Measurements from ENCODE around the gene TUBA3E. TPM values are rescaled to one million over a fixed set of nuclear protein-coding genes. Genes with fewer than 3 reads are reported as not detected.

Gene TUBA3E
- total RNA-seq (not detected in 2 replicates), polyA plus RNA-seq (not detected in 2 replicates), polyA minus RNA-seq (ENCODE audit: low replicate concordance) (not detected in 2 replicates)
- not detected in 2 replicates for polyA plus RNA-seq (2012)

- H3K4me2 ChIP-seq (ENCODE audit: extremely low read depth, insufficient read depth, low read length), result no peak within 1 kb of the TSS
- no peak within 1 kb of the TSS for H3K9ac ChIP-seq (ENCODE audit: insufficient read depth, low read length)
- no peak within 1 kb of the TSS for H3K27ac ChIP-seq (ENCODE audit: insufficient read depth, low read length)
- TF ChIP-seq, protein P1, sequence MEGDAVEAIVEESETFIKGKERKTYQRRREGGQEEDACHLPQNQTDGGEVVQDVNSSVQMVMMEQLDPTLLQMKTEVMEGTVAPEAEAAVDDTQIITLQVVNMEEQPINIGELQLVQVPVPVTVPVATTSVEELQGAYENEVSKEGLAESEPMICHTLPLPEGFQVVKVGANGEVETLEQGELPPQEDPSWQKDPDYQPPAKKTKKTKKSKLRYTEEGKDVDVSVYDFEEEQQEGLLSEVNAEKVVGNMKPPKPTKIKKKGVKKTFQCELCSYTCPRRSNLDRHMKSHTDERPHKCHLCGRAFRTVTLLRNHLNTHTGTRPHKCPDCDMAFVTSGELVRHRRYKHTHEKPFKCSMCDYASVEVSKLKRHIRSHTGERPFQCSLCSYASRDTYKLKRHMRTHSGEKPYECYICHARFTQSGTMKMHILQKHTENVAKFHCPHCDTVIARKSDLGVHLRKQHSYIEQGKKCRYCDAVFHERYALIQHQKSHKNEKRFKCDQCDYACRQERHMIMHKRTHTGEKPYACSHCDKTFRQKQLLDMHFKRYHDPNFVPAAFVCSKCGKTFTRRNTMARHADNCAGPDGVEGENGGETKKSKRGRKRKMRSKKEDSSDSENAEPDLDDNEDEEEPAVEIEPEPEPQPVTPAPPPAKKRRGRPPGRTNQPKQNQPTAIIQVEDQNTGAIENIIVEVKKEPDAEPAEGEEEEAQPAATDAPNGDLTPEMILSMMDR (conservative IDR thresholded peaks at IDR 0.05 in 1 of 2, IDR thresholded peaks at IDR 0.05 in 1 of 2; ENCODE audit: low read depth in 1 of 2, low read length in 2 of 2), result no peak
- no peak for TF ChIP-seq EZH2 (IDR thresholded peaks at IDR 0.05; ENCODE audit: low read length, missing control alignments)
- no peaks in the 10 kb centered on the region for H4K20me1 ChIP-seq (ENCODE audit: control insufficient read depth, extremely low read depth, insufficient read depth, low read length)
- H3K4me1 ChIP-seq (ENCODE audit: control insufficient read depth, extremely low read depth, insufficient read depth, low read length), result no peaks in the 10 kb centered on the region
- no peaks in the 10 kb centered on the region for H3K9me3 ChIP-seq (ENCODE audit: control insufficient read depth, insufficient read depth, low read depth, low read length)
- no peaks in the 10 kb centered on the region for H3K79me2 ChIP-seq (ENCODE audit: control insufficient read depth, insufficient read depth, low read length)
- no peak within 1 kb of the TSS for H2AFZ ChIP-seq (ENCODE audit: low read length)
- H3K36me3 ChIP-seq (ENCODE audit: control insufficient read depth, insufficient read depth, low read length), result no peaks in the 10 kb centered on the region
- no peak for DNase-seq (ENCODE audit: low read depth in 2 of 2)
- no peaks in the 10 kb centered on the region for H3K27me3 ChIP-seq (ENCODE audit: control insufficient read depth, insufficient read depth, low read length)
- H3K4me3 ChIP-seq (replicated peaks in 1 of 4; ENCODE audit: control extremely low read depth in 1 of 4, insufficient read depth in 1 of 4, low read depth in 3 of 4, low read length in 4 of 4), result no peak within 1 kb of the TSS
These were observed at the start of gene TUBA3E for GRCh38 chr2:130198343-130198742. Gene TUBA3E (minus strand): TSS chr2:130198439. CDS start chr2:130198360, 79 bp downstream.

- Histone ChIP-seq H3K9me3 (ENCODE audit: control insufficient read depth, insufficient read depth, low read depth, low read length) (no peaks in the 10 kb centered on the region), H3K4me1 (ENCODE audit: control insufficient read depth, extremely low read depth, insufficient read depth, low read length) (no peaks in the 10 kb centered on the region), H3K4me3 (replicated peaks in 1 of 4; ENCODE audit: control extremely low read depth in 1 of 4, insufficient read depth in 1 of 4, low read depth in 3 of 4, low read length in 4 of 4) (no peak overlapping the region), H3K27ac (ENCODE audit: insufficient read depth, low read length) (no peak overlapping the region), H2AFZ (ENCODE audit: low read length) (no peak overlapping the region), H4K20me1 (ENCODE audit: control insufficient read depth, extremely low read depth, insufficient read depth, low read length) (no peaks in the 10 kb centered on the region), H3K4me2 (ENCODE audit: extremely low read depth, insufficient read depth, low read length) (no peak overlapping the region), H3K36me3 (ENCODE audit: control insufficient read depth, insufficient read depth, low read length) (no peaks in the 10 kb centered on the region), H3K79me2 (ENCODE audit: control insufficient read depth, insufficient read depth, low read length) (no peaks in the 10 kb centered on the region), H3K9ac (ENCODE audit: insufficient read depth, low read length) (no peak overlapping the region), H3K27me3 (ENCODE audit: control insufficient read depth, insufficient read depth, low read length) (no peaks in the 10 kb centered on the region)
- TF ChIP-seq EZH2 (IDR thresholded peaks at IDR 0.05; ENCODE audit: low read length, missing control alignments), result no peak
- TF ChIP-seq, protein P1 (conservative IDR thresholded peaks at IDR 0.05 in 1 of 2, IDR thresholded peaks at IDR 0.05 in 1 of 2; ENCODE audit: low read depth in 1 of 2, low read length in 2 of 2), result no peak
- no peak for DNase-seq (ENCODE audit: low read depth in 2 of 2)
These were observed 48.2 kb upstream of the TUBA3E start for GRCh38 chr2:130246430-130246829.

- H3K4me3 ChIP-seq (replicated peaks in 1 of 4; ENCODE audit: control extremely low read depth in 1 of 4, insufficient read depth in 1 of 4, low read depth in 3 of 4, low read length in 4 of 4), result no peak overlapping the region
- no peak for TF ChIP-seq EZH2 (IDR thresholded peaks at IDR 0.05; ENCODE audit: low read length, missing control alignments)
- TF ChIP-seq, protein P1 (conservative IDR thresholded peaks at IDR 0.05 in 1 of 2, IDR thresholded peaks at IDR 0.05 in 1 of 2; ENCODE audit: low read depth in 1 of 2, low read length in 2 of 2), result no peak
- no peak overlapping the region for H3K4me2 ChIP-seq (ENCODE audit: extremely low read depth, insufficient read depth, low read length)
- H4K20me1 ChIP-seq (ENCODE audit: control insufficient read depth, extremely low read depth, insufficient read depth, low read length), result no peaks in the 10 kb centered on the region
- H3K36me3 ChIP-seq (ENCODE audit: control insufficient read depth, insufficient read depth, low read length), result no peaks in the 10 kb centered on the region
- H3K27ac ChIP-seq (ENCODE audit: insufficient read depth, low read length), result no peak overlapping the region
- H3K4me1 ChIP-seq (ENCODE audit: control insufficient read depth, extremely low read depth, insufficient read depth, low read length), result no peaks in the 10 kb centered on the region
- H2AFZ ChIP-seq (ENCODE audit: low read length), result no peak overlapping the region
- no peak overlapping the region for H3K9ac ChIP-seq (ENCODE audit: insufficient read depth, low read length)
- no peak for DNase-seq (ENCODE audit: low read depth in 2 of 2)
- no peaks in the 10 kb centered on the region for H3K79me2 ChIP-seq (ENCODE audit: control insufficient read depth, insufficient read depth, low read length)
- no peaks in the 10 kb centered on the region for H3K9me3 ChIP-seq (ENCODE audit: control insufficient read depth, insufficient read depth, low read depth, low read length)
- H3K27me3 ChIP-seq (ENCODE audit: control insufficient read depth, insufficient read depth, low read length), result no peaks in the 10 kb centered on the region
These were observed 47.7 kb upstream of the TUBA3E start for GRCh38 chr2:130245976-130246375.

Data from fibroblast of lung (primary cell).